ENCODE data around the gene SLC30A2. TPM values are rescaled to one million over a fixed set of nuclear protein-coding genes. Genes with fewer than 3 reads are reported as not detected.
A peak's percentile ranks its signal among the peaks of the same experiment; 100 is the strongest.

SLC30A2 gene
- total and polyA plus RNA-seq, 9 of the 15 experiments (the other 6 are each of a cell fraction or from before 2014, with no cell fraction given) = 0.01 to 0.18 (median 0.06) TPM; not detected in 3

- Histone ChIP-seq H3K79me2 (ENCODE audit: control insufficient read depth, insufficient read depth, low read length) (no peaks in the 10 kb centered on the region), H4K20me1 (replicated peaks; ENCODE audit: control insufficient read depth, insufficient read depth, low read length) (no peaks in the 10 kb centered on the region), H3K9me1 (ENCODE audit: control insufficient read depth, insufficient read depth, low read length) (no peaks in the 10 kb centered on the region), H3K27ac (ENCODE audit: extremely low read depth, low read depth, low read length) (no peak overlapping the region), H3K36me3 (ENCODE audit: control insufficient read depth, insufficient read depth, low read length) (no peaks in the 10 kb centered on the region), H2AFZ (ENCODE audit: low read depth, low read length) (no peak overlapping the region), H3K9ac (ENCODE audit: insufficient read depth in 1 of 2, low read depth in 2 of 2, low read length in 2 of 2) (peak overlapping the region in 1 of 2 experiments; percentile 38; a peak in 1 of 4 replicates), H3K4me3 (no peak overlapping the region), H3K9me3 (replicated peaks; ENCODE audit: control insufficient read depth, insufficient read depth, low read depth, low read length) (no peaks in the 10 kb centered on the region), H3K27me3 (ENCODE audit: control insufficient read depth in 2 of 2, insufficient read depth in 2 of 2, low read length in 2 of 2) (no peaks in the 10 kb centered on the region), H3K4me2 (ENCODE audit: insufficient read depth, low read length) (no peak overlapping the region), H3K4me1 (replicated peaks in 1 of 2; ENCODE audit: control insufficient read depth in 2 of 2, insufficient read depth in 2 of 2, low read length in 2 of 2) (peaks cover 15% of the 10 kb centered on the region in 2 experiments)
- intact Hi-C loops (cut with micrococcal nuclease) (no loop called here), in situ Hi-C loops (cut with MboI) (no loop called here)
- FAIRE-seq (no peak), ATAC-seq (no peak), DNase-seq (ENCODE audit: extremely low read depth in 1 of 4, low spot score in 3 of 4) (no peak)
- ChIA-PET POLR2A (interaction anchor here (1.0 to 1.6 kb wide), 5 partner anchors 8 to 266 kb away, joined by 3 to 8 read pairs (median 4); partner anchors contain the start of gene EXTL1), CTCF (ENCODE audit: low intra/inter-chr PET ratio) (no interaction called here)
- no TSS peak for BruUV-seq (replicated peaks)
- WGBS (ENCODE audit: insufficient coverage, low coverage, missing lambda C conversion rate) = 23% methylated on average over 3 of the region's 3 CpGs
- TF ChIP-seq ZNF395 (CRISPR knock-in tag; IDR thresholded peaks at IDR 0.05) = 0 out of 2 replicates have a peak, but pooled peaks have one; percentile 10
- TF ChIP-seq, protein P1, sequence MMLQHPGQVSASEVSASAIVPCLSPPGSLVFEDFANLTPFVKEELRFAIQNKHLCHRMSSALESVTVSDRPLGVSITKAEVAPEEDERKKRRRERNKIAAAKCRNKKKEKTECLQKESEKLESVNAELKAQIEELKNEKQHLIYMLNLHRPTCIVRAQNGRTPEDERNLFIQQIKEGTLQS (IDR thresholded peaks at IDR 0.05) = no peak
- TF ChIP-seq, protein P1 (CRISPR knock-in tag; conservative IDR thresholded peaks at IDR 0.05) = 0 out of 2 replicates have a peak, but pooled peaks have one; percentile 2
- TF ChIP-seq, protein P2, sequence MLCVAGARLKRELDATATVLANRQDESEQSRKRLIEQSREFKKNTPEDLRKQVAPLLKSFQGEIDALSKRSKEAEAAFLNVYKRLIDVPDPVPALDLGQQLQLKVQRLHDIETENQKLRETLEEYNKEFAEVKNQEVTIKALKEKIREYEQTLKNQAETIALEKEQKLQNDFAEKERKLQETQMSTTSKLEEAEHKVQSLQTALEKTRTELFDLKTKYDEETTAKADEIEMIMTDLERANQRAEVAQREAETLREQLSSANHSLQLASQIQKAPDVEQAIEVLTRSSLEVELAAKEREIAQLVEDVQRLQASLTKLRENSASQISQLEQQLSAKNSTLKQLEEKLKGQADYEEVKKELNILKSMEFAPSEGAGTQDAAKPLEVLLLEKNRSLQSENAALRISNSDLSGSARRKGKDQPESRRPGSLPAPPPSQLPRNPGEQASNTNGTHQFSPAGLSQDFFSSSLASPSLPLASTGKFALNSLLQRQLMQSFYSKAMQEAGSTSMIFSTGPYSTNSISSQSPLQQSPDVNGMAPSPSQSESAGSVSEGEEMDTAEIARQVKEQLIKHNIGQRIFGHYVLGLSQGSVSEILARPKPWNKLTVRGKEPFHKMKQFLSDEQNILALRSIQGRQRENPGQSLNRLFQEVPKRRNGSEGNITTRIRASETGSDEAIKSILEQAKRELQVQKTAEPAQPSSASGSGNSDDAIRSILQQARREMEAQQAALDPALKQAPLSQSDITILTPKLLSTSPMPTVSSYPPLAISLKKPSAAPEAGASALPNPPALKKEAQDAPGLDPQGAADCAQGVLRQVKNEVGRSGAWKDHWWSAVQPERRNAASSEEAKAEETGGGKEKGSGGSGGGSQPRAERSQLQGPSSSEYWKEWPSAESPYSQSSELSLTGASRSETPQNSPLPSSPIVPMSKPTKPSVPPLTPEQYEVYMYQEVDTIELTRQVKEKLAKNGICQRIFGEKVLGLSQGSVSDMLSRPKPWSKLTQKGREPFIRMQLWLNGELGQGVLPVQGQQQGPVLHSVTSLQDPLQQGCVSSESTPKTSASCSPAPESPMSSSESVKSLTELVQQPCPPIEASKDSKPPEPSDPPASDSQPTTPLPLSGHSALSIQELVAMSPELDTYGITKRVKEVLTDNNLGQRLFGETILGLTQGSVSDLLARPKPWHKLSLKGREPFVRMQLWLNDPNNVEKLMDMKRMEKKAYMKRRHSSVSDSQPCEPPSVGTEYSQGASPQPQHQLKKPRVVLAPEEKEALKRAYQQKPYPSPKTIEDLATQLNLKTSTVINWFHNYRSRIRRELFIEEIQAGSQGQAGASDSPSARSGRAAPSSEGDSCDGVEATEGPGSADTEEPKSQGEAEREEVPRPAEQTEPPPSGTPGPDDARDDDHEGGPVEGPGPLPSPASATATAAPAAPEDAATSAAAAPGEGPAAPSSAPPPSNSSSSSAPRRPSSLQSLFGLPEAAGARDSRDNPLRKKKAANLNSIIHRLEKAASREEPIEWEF (CRISPR knock-in tag; IDR thresholded peaks at IDR 0.05) = no peak
Observed at GRCh38 chr1:26012864-26013263, 33.1 kb downstream of the SLC30A2 start.
